ENCODE data around the gene INPP5A. TPM values are rescaled to one million over a fixed set of nuclear protein-coding genes. Genes with fewer than 3 reads are reported as not detected.
"Not testable (repeated sequence)": the region's sequence is repeated elsewhere in the genome, so short reads cannot be mapped to it uniquely, and the experiment has no call there.

INPP5A gene
- total RNA-seq, 1 experiment from 2014 or later = 44.5 TPM

GRCh38 chr10:132820056-132820455 lies 282.5 kb downstream of the INPP5A start:
- H3K27me3 Mint-ChIP-seq (ENCODE audit: insufficient read depth, unreplicated experiment) = peaks cover 21% of the 10 kb centered on the region
- no peaks in the 10 kb centered on the region for H3K27me3 ChIP-seq (replicated peaks; ENCODE audit: control insufficient read depth, insufficient read depth, low read length)
- H3K4me3 Mint-ChIP-seq (ENCODE audit: unreplicated experiment) = no peak overlapping the region
- no peak overlapping the region for H3K4me3 ChIP-seq (ENCODE audit: low read depth, low read length)
- no peak overlapping the region for H3K27ac Mint-ChIP-seq (ENCODE audit: unreplicated experiment)
- no peaks in the 10 kb centered on the region for H3K36me3 Mint-ChIP-seq (ENCODE audit: insufficient read depth, unreplicated experiment)
- no peak for TF ChIP-seq CTCF (IDR thresholded peaks at IDR 0.05; ENCODE audit: insufficient read depth in 1 of 2, low read depth in 1 of 2, low read length in 1 of 2, severe bottlenecking in 1 of 2, unreplicated experiment in 1 of 2)
- H3K4me1 ChIP-seq = no peaks in the 10 kb centered on the region
- no peak for DNase-seq
- H3K36me3 ChIP-seq (ENCODE audit: control insufficient read depth, insufficient read depth, low read length) = no peaks in the 10 kb centered on the region
- ChIA-PET POLR2A (no interaction called here), CTCF (no interaction called here)
- H3K9me3 ChIP-seq = no peaks in the 10 kb centered on the region; the same call in 1 of the 2 replicates
- peaks cover 8% of the 10 kb centered on the region for H3K4me1 Mint-ChIP-seq (ENCODE audit: low read depth, unreplicated experiment)
- no TSS peak for BruUV-seq (replicated peaks)
- intact Hi-C loops (cut with micrococcal nuclease; ENCODE audit: unreplicated experiment) = no loop called here
- peaks cover 17% of the 10 kb centered on the region for H3K9me3 Mint-ChIP-seq (ENCODE audit: unreplicated experiment)

DNA sequence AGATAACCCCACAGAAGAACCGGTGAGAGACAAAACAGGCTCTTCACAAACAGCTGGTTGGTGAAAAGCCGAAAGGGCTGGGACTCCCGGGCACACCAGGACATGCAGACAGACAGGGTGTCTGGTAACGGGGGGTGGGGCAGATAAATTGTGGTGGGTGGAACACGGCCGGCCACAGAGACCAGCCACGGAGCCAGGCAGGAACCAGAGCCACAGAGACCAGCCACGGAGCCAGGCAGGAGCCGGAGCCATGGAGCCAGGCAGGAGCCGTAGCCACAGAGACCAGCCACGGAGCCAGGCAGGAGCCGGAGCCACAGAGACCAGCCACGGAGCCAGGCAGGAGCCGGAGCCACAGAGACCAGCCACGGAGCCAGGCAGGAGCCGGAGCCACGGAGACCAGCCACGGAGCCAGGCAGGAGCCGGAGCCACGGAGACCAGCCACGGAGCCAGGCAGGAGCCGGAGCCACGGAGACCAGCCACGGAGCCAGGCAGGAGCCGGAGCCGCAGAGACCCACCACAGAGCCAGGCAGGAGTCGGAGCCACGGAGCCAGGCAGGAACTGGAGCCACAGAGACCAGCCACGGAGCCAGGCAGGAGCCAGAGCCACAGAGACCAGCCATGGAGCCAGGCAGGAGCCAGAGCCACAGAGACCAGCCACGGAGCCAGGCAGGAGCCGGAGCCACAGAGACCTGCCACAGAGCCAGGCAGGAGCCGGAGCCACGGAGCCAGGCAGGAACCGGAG lies 288.4 kb downstream of the INPP5A start:
- H3K4me3 ChIP-seq (ENCODE audit: low read depth, low read length); BruUV-seq (replicated peaks); POLR2A ChIA-PET; H3K4me3 Mint-ChIP-seq (ENCODE audit: unreplicated experiment); H3K9me3 ChIP-seq; H3K36me3 Mint-ChIP-seq (ENCODE audit: insufficient read depth, unreplicated experiment); H3K27ac Mint-ChIP-seq (ENCODE audit: unreplicated experiment); H3K36me3 ChIP-seq (ENCODE audit: control insufficient read depth, insufficient read depth, low read length); intact Hi-C loops (cut with micrococcal nuclease; ENCODE audit: unreplicated experiment); H3K27me3 ChIP-seq (replicated peaks; ENCODE audit: control insufficient read depth, insufficient read depth, low read length); H3K4me1 Mint-ChIP-seq (ENCODE audit: low read depth, unreplicated experiment); H3K4me1 ChIP-seq; CTCF ChIA-PET: not testable (repeated sequence)
- peak in 1 of 2 experiments; percentile 19 for DNase-seq
- H3K9me3 Mint-ChIP-seq (ENCODE audit: unreplicated experiment) = peaks cover 10% of the 10 kb centered on the region
- H3K27me3 Mint-ChIP-seq (ENCODE audit: insufficient read depth, unreplicated experiment) = peaks cover 22% of the 10 kb centered on the region

DNA sequence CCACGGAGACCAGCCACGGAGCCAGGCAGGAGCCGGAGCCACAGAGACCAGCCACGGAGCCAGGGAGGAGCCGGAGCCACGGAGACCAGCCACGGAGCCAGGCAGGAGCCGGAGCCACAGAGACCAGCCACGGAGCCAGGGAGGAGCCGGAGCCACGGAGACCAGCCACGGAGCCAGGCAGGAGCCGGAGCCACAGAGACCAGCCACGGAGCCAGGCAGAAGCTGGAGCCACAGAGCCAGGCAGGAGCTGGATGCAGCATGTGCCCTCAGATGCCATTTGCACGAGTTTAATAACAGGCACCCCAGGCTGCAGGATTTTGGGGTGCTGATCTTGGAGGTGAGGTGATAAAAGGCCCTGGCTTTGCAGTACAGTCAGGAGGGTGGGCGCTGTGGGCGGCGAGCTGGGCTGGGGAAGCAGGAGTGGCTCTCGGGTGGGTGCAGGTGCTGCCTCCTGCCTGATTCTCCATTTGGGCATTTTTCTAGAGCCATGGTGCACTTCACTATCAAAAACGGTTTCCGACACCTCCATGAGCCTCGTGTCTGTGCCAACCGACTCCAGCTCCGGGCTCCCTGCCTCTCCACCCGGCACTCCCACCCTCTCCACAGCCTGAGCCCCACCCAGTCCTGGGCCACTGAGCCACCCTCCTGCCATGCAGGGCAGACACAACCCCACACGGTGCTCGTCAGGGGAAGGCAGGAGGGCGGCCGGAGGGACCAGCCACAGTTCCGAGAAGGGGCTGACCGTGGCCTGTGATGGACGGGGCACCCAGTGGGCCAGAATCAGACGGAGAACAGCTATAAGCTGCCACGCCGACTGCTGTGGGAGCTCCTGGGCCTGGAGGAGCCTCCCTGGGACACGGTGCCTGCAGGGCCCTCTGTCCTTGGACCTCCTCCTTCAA lies 289.2 kb downstream of the INPP5A start:
- no peak for DNase-seq
- Mint-ChIP-seq H3K36me3 (ENCODE audit: insufficient read depth, unreplicated experiment) (peaks cover 9% of the 10 kb centered on the region), H3K27me3 (ENCODE audit: insufficient read depth, unreplicated experiment) (peaks cover 25% of the 10 kb centered on the region), H3K4me3 (ENCODE audit: unreplicated experiment) (no peak overlapping the region), H3K27ac (ENCODE audit: unreplicated experiment) (no peak overlapping the region), H3K4me1 (ENCODE audit: low read depth, unreplicated experiment) (no peaks in the 10 kb centered on the region), H3K9me3 (ENCODE audit: unreplicated experiment) (peaks cover 10% of the 10 kb centered on the region)
- ChIA-PET CTCF (no interaction called here), POLR2A (no interaction called here)
- H3K36me3 ChIP-seq (ENCODE audit: control insufficient read depth, insufficient read depth, low read length) = no peaks in the 10 kb centered on the region
- TF ChIP-seq CTCF (IDR thresholded peaks at IDR 0.05; ENCODE audit: insufficient read depth in 1 of 2, low read depth in 1 of 2, low read length in 1 of 2, severe bottlenecking in 1 of 2, unreplicated experiment in 1 of 2) = no peak
- no peaks in the 10 kb centered on the region for H3K4me1 ChIP-seq
- H3K27me3 ChIP-seq (replicated peaks; ENCODE audit: control insufficient read depth, insufficient read depth, low read length) = no peaks in the 10 kb centered on the region
- intact Hi-C loops (cut with micrococcal nuclease; ENCODE audit: unreplicated experiment) = no loop called here
- peaks cover 6% of the 10 kb centered on the region for H3K9me3 ChIP-seq
- BruUV-seq (replicated peaks) = no TSS peak
- H3K4me3 ChIP-seq (ENCODE audit: low read depth, low read length) = no peak overlapping the region
